Activated CD4-positive, alpha-beta T cell treated with anti-CD3 and anti-CD28 coated beads for 24 hours (primary cell): ENCODE measurements around the gene IL18RAP.
A peak's percentile ranks its signal among the peaks of the same experiment; 100 is the strongest.

Experiments used
- DNase-seq, 2 donors: peaks; one replicate each; pipeline ENCODE4 v3.0.0-alpha.2; 2020; ENCODE audit warnings: low read depth in 2 of 2

The IL18RAP gene

GRCh38 chr2:102423368-102423767, 408 bp downstream of the IL18RAP start:
- no peak for DNase-seq

GRCh38 chr2:102424754-102425153, 1.8 kb downstream of the IL18RAP start:
- DNase-seq: no peak

GRCh38 chr2:102425441-102426132, 2.6 kb downstream of the IL18RAP start:
- no peak for DNase-seq

- DNase-seq: no peak
These were observed 4.3 kb downstream of the IL18RAP start for GRCh38 chr2:102427249-102427648.

GRCh38 chr2:102428573-102428972, 5.6 kb downstream of the IL18RAP start:
- DNase-seq: no peak

- no peak for DNase-seq
These were observed 9.4 kb downstream of the IL18RAP start for GRCh38 chr2:102432386-102432785.

GRCh38 chr2:102433973-102434654, 11.2 kb downstream of the IL18RAP start:
- no peak for DNase-seq

GRCh38 chr2:102434655-102435381, 11.9 kb downstream of the IL18RAP start:
- no peak for DNase-seq

- no peak for DNase-seq
These were observed 12.8 kb downstream of the IL18RAP start for GRCh38 chr2:102435741-102436140.

GRCh38 chr2:102436323-102436722, 13.4 kb downstream of the IL18RAP start:
- DNase-seq: no peak

- DNase-seq: no peak
These were observed 14.2 kb downstream of the IL18RAP start for GRCh38 chr2:102437122-102437521.

GRCh38 chr2:102438111-102438510, 15.2 kb downstream of the IL18RAP start:
- DNase-seq: no peak

GRCh38 chr2:102438578-102438977, 15.6 kb downstream of the IL18RAP start:
- no peak for DNase-seq

- DNase-seq: no peak
These were observed 16.2 kb downstream of the IL18RAP start for GRCh38 chr2:102439065-102439695.

- peak; percentile 15 to 35 for DNase-seq
These were observed 20.2 kb downstream of the IL18RAP start for GRCh38 chr2:102442967-102443828.

- DNase-seq: no peak
These were observed 21.3 kb downstream of the IL18RAP start for GRCh38 chr2:102444233-102444632.

- no peak for DNase-seq
These were observed 24.0 kb downstream of the IL18RAP start for GRCh38 chr2:102446936-102447335.

- peak; percentile 53 to 62 for DNase-seq
These were observed 26.5 kb downstream of the IL18RAP start for GRCh38 chr2:102449370-102449974.

- DNase-seq: no peak
These were observed 29.0 kb downstream of the IL18RAP start for GRCh38 chr2:102451968-102452367.

GRCh38 chr2:102453501-102453900, 30.5 kb downstream of the IL18RAP start:
- no peak for DNase-seq
